GM12891 (cell line): ENCODE data around the gene CDK10.

Experiments
- POLR2A ChIP-seq: IDR thresholded peaks from 2 replicates; pipeline ENCODE4 v1.6.1; 2011; ENCODE audit warnings: low read depth, low read length, control low read depth
- TAF1 ChIP-seq: IDR thresholded peaks from 2 replicates; pipeline ENCODE4 v1.6.1; 2011; ENCODE audit warnings: low read depth, low read length, control low read depth

DNA sequence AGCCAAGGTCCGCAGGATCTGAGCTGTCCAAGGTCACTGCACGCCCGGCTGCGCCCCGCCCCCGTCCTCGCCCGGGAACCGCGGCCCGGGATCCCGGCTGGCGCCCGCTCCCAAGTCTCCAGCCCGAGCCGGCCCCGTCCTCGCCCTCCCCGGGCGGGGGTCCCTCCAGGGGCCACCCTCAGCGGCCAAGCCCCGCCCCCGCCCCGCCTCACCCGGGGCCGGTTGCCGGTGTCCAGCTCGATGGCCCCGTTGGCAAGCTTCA is 34.0 kb downstream of the CDK10 start:
- TF ChIP-seq TAF1 (no peak), POLR2A (no peak)
